Body of pancreas (tissue), 4 donors: Measurements from ENCODE around the gene TRMT10B.

Experiments used
- POLR2A ChIP-seq, 3 donors: fragments of 450-650 bp; IDR thresholded peaks; one replicate each; pipeline ENCODE4 v1.6.1; 2016; ENCODE audit warnings: antibody characterized with exemption in 3 of 3, mild to moderate bottlenecking in 2 of 3
- TF ChIP-seq, protein P1 (sequence below), 7 experiments: fragments of 450-650 bp in 4 of 7; fragments of 200-600 bp in 3 of 7; sonication (generic) in 3 of 7; IDR thresholded peaks; one replicate each; pipeline ENCODE4 v1.5.1; 2016 to 2019; ENCODE audit warnings: antibody characterized with exemption in 7 of 7

DNA sequence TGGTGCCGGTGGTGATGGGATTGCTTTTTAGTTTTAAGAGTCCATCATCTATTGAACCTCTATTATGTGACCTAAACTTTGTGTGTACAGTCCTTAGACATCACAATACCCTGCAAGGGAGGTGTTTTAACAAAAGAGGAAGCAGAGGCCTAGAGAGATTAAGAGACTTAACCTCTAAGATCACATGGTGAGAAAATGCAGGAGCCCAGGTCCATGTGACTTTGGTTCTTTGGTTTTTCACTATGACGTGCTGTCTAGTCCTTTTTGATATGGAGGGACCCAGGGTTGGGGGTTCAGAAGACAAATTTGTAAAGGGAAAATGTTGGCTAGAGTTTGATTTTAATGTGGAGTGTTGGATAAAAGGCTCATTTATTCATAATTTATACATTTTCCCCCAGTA lies 34.1 kb upstream of the TRMT10B start:
- TF ChIP-seq, protein P1, sequence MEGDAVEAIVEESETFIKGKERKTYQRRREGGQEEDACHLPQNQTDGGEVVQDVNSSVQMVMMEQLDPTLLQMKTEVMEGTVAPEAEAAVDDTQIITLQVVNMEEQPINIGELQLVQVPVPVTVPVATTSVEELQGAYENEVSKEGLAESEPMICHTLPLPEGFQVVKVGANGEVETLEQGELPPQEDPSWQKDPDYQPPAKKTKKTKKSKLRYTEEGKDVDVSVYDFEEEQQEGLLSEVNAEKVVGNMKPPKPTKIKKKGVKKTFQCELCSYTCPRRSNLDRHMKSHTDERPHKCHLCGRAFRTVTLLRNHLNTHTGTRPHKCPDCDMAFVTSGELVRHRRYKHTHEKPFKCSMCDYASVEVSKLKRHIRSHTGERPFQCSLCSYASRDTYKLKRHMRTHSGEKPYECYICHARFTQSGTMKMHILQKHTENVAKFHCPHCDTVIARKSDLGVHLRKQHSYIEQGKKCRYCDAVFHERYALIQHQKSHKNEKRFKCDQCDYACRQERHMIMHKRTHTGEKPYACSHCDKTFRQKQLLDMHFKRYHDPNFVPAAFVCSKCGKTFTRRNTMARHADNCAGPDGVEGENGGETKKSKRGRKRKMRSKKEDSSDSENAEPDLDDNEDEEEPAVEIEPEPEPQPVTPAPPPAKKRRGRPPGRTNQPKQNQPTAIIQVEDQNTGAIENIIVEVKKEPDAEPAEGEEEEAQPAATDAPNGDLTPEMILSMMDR (IDR thresholded peaks at IDR 0.05): no peak
- TF ChIP-seq POLR2A (IDR thresholded peaks at IDR 0.05): no peak
